Cardiac fibroblast (primary cell): ENCODE results near the gene TSPOAP1.

Experiments
- DNase-seq, 2 donors: peaks; one replicate each; pipeline versions ENCODE4 v3.0.0 to v3.0.0-alpha.2; 2010; ENCODE audit warnings: low read depth in 2 of 2
- H3K4me3 ChIP-seq, 2 donors: replicated peaks in 1 of 2; 1 replicate in 1 of 2; 2 replicates in 1 of 2; pipeline ENCODE4 v1.5.1; 2011; ENCODE audit warnings: low read depth in 2 of 2, low read length in 2 of 2, mild to moderate bottlenecking in 2 of 2, moderate library complexity in 1 of 2
- TF ChIP-seq, protein P1 (sequence below): IDR thresholded peaks from one replicate; pipeline ENCODE4 v1.5.1; 2011; ENCODE audit warnings: low read depth, mild to moderate bottlenecking, low read length, inconsistent platforms

TSPOAP1 gene, protein sequence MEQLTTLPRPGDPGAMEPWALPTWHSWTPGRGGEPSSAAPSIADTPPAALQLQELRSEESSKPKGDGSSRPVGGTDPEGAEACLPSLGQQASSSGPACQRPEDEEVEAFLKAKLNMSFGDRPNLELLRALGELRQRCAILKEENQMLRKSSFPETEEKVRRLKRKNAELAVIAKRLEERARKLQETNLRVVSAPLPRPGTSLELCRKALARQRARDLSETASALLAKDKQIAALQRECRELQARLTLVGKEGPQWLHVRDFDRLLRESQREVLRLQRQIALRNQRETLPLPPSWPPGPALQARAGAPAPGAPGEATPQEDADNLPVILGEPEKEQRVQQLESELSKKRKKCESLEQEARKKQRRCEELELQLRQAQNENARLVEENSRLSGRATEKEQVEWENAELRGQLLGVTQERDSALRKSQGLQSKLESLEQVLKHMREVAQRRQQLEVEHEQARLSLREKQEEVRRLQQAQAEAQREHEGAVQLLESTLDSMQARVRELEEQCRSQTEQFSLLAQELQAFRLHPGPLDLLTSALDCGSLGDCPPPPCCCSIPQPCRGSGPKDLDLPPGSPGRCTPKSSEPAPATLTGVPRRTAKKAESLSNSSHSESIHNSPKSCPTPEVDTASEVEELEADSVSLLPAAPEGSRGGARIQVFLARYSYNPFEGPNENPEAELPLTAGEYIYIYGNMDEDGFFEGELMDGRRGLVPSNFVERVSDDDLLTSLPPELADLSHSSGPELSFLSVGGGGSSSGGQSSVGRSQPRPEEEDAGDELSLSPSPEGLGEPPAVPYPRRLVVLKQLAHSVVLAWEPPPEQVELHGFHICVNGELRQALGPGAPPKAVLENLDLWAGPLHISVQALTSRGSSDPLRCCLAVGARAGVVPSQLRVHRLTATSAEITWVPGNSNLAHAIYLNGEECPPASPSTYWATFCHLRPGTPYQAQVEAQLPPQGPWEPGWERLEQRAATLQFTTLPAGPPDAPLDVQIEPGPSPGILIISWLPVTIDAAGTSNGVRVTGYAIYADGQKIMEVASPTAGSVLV (N-terminal part only)

DNA sequence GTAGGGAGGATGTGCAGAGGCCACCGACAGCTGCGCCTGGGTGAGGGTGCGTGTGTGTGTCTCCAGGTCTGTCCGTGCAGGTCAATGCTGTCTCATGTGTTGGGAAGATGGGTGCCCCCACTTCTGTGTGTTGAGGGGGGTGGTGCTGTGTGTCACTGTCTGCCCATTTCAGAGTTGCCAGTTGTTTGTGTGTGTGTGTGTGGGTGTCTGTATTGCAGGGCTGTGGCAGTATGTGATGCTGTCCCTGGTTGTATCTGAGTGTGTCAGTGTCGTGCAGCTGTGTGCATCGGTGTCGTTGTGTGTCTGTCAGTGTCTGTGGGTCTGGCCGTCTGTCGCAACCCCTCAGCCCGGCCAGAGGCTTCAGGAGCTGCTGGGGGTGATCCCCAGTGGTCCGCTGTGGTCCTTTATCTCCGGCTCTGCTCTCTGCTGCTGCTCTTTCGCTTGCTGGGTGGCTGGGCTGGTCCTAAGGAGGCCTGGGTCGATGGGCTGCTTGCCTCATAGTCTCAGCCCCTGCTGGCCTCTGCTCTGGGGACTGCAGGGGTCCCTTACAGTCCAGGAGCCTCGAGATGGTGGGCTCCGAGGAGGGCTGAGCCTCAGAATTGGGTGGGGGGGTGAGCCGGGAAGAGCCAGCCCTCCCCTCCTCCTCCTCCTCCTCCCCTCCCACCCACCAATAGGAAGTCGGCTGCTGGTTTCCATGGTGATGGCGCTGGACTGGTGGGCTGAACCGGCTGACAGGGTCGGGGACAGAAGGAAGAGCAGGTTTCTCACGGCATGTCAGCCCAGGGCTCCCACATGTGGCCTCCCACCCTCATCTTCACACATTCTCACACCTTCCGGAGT, at the start of gene TSPOAP1:
Gene TSPOAP1 (minus strand): TSS at position 601 of the 840 bp plus-strand sequence. CDS start 875 bp downstream, outside the sequence.
- TF ChIP-seq, protein P1, sequence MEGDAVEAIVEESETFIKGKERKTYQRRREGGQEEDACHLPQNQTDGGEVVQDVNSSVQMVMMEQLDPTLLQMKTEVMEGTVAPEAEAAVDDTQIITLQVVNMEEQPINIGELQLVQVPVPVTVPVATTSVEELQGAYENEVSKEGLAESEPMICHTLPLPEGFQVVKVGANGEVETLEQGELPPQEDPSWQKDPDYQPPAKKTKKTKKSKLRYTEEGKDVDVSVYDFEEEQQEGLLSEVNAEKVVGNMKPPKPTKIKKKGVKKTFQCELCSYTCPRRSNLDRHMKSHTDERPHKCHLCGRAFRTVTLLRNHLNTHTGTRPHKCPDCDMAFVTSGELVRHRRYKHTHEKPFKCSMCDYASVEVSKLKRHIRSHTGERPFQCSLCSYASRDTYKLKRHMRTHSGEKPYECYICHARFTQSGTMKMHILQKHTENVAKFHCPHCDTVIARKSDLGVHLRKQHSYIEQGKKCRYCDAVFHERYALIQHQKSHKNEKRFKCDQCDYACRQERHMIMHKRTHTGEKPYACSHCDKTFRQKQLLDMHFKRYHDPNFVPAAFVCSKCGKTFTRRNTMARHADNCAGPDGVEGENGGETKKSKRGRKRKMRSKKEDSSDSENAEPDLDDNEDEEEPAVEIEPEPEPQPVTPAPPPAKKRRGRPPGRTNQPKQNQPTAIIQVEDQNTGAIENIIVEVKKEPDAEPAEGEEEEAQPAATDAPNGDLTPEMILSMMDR = no peak
- H3K4me3 ChIP-seq = no peak within 1 kb of the TSS
- DNase-seq = no peak

GRCh38 chr17:58377661-58378060, 49.1 kb upstream of the TSPOAP1 start:
- TF ChIP-seq, protein P1 = no peak
- DNase-seq = no peak
- no peak overlapping the region for H3K4me3 ChIP-seq

GRCh38 chr17:58377093-58377601, 48.6 kb upstream of the TSPOAP1 start:
- TF ChIP-seq, protein P1 = no peak
- no peak overlapping the region for H3K4me3 ChIP-seq
- DNase-seq = no peak

DNA sequence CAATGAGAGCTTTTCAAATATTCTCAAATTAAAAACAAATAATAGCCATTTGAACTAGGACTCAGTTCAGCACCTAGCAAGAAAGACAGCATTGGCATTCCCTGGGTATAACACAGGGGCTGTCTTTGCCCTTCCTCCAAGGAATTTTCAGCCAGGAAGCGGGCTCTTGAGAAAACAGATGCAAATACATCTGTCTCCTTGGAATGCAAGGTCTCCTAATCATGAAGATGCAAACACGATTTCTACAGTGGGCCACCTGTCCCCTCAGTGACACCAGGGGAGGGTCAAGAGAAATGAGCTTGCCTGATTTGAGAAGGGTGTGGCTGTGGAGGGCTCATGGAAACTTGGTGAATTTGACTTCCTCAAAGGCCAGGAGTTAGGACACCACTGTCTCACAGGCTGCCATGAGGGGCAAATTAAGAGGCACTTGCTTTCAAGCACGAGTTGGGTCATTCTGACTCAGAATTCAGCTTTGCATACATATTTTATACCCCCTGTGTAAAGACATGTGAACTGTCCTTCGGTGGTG, 47.9 kb upstream of the TSPOAP1 start:
- no peak overlapping the region for H3K4me3 ChIP-seq
- TF ChIP-seq, protein P1 = no peak
- no peak for DNase-seq

- H3K4me3 ChIP-seq = no peak overlapping the region
- TF ChIP-seq, protein P1 = no peak
- no peak for DNase-seq
Measured at GRCh38 chr17:58375811-58376210, 47.2 kb upstream of the TSPOAP1 start.
